Mucosa of rectum (tissue), 2 donors: ENCODE results near the gene DNAAF5.

Experiments used
- H3K27ac ChIP-seq, 2 donors: one replicate each; pipeline ENCODE4 v1.7.0; 2013; ENCODE audit warnings: inconsistent platforms in 2 of 2, low read depth in 2 of 2, low read length in 2 of 2
- H3K27me3 ChIP-seq, 2 donors: one replicate each; pipeline ENCODE4 v1.7.0; 2013; ENCODE audit warnings: low read length in 2 of 2; ENCODE audit not compliant: control insufficient read depth in 2 of 2, insufficient read depth in 2 of 2
- H3K36me3 ChIP-seq, 2 donors: one replicate each; pipeline ENCODE4 v1.7.0; 2013; ENCODE audit warnings: low read length in 2 of 2; ENCODE audit not compliant: control insufficient read depth in 2 of 2, insufficient read depth in 2 of 2
- H3K4me1 ChIP-seq, 2 donors: one replicate each; pipeline ENCODE4 v1.7.0; 2013; ENCODE audit warnings: low read length in 2 of 2, mild to moderate bottlenecking in 1 of 2; ENCODE audit not compliant: control insufficient read depth in 2 of 2, insufficient read depth in 2 of 2
- H3K4me3 ChIP-seq, 2 donors: one replicate each; pipeline ENCODE4 v1.7.0; 2013; ENCODE audit warnings: low read length in 2 of 2
- H3K9ac ChIP-seq, 2 donors: one replicate each; pipeline ENCODE4 v1.7.0; 2013; ENCODE audit warnings: low read length in 2 of 2, low read depth in 1 of 2, mild to moderate bottlenecking in 1 of 2
- H3K9me3 ChIP-seq, 2 donors: one replicate each; pipeline ENCODE4 v1.7.0; 2013; ENCODE audit warnings: low read length in 2 of 2; ENCODE audit not compliant: control insufficient read depth in 2 of 2
- donor health status: healthy.
- donor health status: Normal muscosa, but diverticular disease.

The DNAAF5 gene

DNA sequence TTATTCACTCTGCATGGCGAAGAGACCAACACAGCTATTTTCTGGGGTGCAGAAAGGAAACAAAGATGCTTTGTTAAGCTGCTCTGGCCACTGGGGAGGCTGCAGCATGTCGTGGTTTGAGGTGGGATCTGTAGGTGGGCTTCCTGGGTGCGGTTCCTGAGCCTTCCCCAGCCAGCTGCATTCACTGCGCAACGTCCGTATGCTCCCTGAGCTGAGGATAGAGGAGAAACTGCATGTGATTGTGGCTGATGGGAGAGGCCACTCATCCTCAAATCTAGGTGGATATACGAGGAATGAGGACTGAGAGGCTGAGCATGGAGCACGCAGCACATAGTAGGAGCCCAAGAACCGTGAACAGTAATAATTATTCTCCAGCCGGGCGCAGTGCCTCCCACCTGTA lies 9.9 kb upstream of the DNAAF5 start:
- Histone ChIP-seq H3K27ac (no peak overlapping the region), H3K4me3 (no peak overlapping the region), H3K9ac (no peak overlapping the region), H3K27me3 (no peaks in the 10 kb centered on the region), H3K9me3 (no peaks in the 10 kb centered on the region), H3K36me3 (no peaks in the 10 kb centered on the region), H3K4me1 (no peaks in the 10 kb centered on the region)

DNA sequence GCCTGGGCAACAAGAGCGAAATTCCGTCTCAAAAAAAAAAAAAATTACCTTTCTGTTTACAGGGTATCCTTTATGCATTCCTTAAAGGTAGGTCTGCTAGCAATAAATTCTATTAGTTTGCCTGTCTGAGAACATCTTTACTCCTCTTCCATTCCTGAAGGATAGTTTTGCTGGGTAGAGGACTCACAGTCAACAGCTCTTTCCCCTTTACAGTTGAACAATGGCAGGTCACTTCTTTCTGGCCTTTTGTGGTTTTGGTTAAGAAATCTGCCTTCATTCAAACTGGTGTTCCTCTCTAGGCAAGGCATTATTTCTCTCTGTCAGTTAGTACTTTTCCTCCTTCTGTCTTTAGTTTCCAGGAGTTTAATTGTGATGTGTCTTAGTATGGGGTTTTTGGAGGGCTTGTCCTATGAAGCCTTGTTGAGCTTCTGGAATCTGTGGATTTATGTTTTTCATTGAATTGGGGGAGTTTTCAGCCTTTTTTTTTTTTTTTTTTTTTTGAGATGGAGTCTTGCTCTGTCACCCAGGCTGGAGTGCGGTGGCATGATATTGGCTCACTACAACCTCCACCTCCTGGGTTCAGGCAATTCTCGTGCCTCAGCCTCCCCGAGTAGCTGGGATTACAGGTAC lies 4.8 kb upstream of the DNAAF5 start:
- Histone ChIP-seq H3K27me3 (no peaks in the 10 kb centered on the region), H3K27ac (no peak overlapping the region), H3K4me3 (no peak overlapping the region), H3K9ac (no peak overlapping the region), H3K36me3 (peaks cover 0 to 4% of the 10 kb centered on the region in 2 donors), H3K4me1 (peaks cover 8% of the 10 kb centered on the region in 2 donors), H3K9me3 (no peaks in the 10 kb centered on the region)

DNA sequence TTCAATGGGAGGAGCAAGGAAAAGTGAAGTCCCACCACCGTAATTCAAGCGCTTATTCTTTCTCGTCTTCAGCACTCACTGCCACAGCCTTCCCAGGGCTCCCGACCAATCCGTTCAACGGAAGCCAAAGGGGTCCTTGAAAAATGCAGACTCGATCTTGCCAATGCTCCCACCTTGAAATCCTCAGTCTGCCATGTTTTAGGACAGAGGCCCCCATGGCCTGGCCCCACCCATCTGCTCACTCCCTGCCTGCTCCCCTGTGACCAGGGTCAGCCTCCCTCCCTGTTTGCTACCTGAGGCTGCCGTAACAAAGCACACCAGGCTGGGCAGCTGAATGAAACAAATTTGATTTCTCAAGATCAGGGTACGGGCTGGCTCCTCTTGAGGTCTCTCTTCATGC lies 3.0 kb upstream of the DNAAF5 start:
- H3K4me1 ChIP-seq, result peaks cover 14 to 16% of the 10 kb centered on the region in 2 donors
- no peak overlapping the region for H3K9ac ChIP-seq
- no peak overlapping the region for H3K4me3 ChIP-seq
- peaks cover 0 to 4% of the 10 kb centered on the region in 2 donors for H3K36me3 ChIP-seq
- H3K27me3 ChIP-seq, result no peaks in the 10 kb centered on the region
- H3K27ac ChIP-seq, result no peak overlapping the region
- H3K9me3 ChIP-seq, result no peaks in the 10 kb centered on the region

DNA sequence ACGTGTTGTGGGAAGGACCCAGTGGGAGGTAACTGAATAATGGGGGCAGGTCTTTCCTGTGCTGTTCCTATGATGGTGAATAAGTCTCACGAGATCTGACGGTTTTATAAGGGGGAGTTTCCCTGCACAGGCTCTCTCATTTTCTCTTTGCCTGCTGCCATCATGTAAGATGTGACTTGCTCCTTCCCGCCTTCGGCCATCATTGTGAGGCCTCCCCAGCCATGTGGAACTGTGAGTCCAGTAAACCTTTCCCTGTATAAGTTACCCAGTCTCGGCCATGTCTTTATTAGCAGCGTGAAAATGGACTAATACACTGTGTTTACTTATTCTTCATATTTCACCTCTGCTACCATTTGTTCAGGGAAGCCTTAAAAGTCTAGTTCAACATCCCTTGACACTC lies 2.2 kb upstream of the DNAAF5 start:
- Histone ChIP-seq H3K4me3 (no peak overlapping the region), H3K9me3 (no peaks in the 10 kb centered on the region), H3K4me1 (peaks cover 14 to 17% of the 10 kb centered on the region in 2 donors), H3K27me3 (no peaks in the 10 kb centered on the region), H3K36me3 (peaks cover 0 to 6% of the 10 kb centered on the region in 2 donors), H3K27ac (no peak overlapping the region), H3K9ac (no peak overlapping the region)

DNA sequence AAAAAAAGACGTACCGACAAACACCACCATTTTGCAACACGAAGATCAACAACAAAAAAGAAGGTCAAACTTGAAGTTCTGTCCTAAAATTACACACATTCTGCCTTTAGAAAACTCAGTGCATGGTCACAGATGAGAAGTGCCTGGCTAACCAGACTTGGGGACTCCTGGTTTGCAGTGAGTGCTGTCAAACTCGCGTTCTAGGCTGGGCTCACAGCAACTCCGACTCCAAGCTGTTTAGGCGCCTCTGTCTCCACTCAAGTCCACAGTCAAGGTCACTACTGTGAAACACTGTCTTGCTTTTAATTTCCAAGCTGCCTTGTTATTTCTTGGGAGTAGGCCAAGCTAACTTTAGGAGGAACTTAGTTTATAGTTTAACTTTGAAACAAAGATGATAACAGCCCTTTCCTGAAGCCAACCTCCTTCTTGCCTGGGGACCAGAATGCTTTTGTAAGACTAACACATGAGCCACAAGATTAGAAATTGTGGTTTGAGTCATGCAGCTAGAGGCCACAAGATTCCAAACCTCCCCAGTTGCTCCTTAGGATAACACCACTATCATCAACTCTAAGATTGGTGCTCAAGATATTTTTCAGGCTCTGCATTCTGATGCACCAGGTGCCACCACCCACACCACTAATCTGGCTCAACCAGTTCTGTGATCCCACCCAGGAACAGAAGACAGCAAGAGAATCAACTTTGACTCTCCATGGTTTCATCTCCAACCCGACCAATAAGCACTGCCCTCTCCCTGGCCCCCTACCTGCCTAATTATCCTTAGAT lies 1.1 kb upstream of the DNAAF5 start:
- no peaks in the 10 kb centered on the region for H3K9me3 ChIP-seq
- H3K9ac ChIP-seq, result no peak overlapping the region
- peaks cover 14 to 17% of the 10 kb centered on the region in 2 donors for H3K4me1 ChIP-seq
- H3K27ac ChIP-seq, result peak overlapping the region in 1 of 2 donors; percentile 32
- peaks cover 0 to 13% of the 10 kb centered on the region in 2 donors for H3K36me3 ChIP-seq
- H3K27me3 ChIP-seq, result no peaks in the 10 kb centered on the region
- peak overlapping the region in 1 of 2 donors; percentile 74 for H3K4me3 ChIP-seq

DNA sequence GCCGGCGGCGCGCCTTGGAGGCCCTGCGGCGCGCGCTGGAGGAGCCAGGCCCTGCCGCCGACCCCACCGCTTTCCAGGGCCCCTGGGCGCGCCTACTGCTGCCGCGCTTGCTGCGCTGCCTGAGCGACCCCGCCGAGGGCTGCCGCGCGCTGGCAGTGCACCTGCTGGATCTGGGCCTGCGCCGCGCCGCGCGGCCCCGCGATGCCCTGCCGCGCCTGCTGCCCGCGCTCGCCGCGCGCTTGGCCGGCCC lies 280 bp downstream of the DNAAF5 start:
- peak overlapping the region; percentile 38 to 49 for H3K27ac ChIP-seq
- H3K9me3 ChIP-seq, result no peaks in the 10 kb centered on the region
- no peaks in the 10 kb centered on the region for H3K27me3 ChIP-seq
- peaks cover 14 to 23% of the 10 kb centered on the region in 2 donors for H3K4me1 ChIP-seq
- H3K4me3 ChIP-seq, result peak overlapping the region; percentile 70 to 74
- H3K36me3 ChIP-seq, result peaks cover 4 to 15% of the 10 kb centered on the region in 2 donors
- H3K9ac ChIP-seq, result peak overlapping the region; percentile 60 to 79

DNA sequence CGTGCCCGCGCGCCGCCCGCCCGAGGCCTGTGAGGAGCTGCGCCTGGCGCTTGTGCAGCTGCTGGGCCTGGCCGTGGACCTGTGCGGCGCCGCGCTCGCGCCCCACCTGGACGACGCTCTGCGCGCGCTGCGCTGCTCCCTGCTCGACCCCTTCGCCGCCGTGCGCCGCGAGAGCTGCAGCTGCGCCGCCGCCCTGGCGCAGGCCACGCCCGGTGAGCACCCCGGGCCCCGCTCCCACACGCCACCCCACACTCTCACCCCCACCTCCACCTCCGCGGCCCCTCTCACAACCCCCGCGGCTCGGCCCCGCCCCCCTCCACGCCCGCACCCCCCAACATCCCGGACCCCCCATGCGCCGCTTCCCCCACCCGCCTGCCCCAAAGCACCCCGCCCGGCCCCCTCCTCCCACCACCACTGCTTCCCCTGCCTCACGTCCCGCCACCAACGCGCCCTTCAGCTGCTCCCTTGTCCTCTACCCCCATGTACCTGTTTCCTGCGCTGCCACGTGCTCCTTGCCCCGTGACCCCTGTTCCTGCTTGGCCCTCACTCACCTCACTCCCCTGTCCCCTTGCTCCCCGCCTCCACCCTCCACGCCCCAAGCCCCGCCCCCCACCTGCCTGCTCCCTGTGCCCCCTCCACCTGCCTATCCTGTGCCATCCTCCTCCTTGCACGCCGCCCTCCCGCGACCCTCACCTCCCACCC lies 756 bp downstream of the DNAAF5 start, which contains the start of gene PRKAR1B:
PRKAR1B (minus strand) TSS at position 178 of the 702 bp plus-strand sequence. CDS start 15,776 bp downstream, outside the sequence.
- no peaks in the 10 kb centered on the region for H3K27me3 ChIP-seq
- peak within 1 kb of the TSS; percentile 38 to 53 for H3K27ac ChIP-seq
- peaks cover 16 to 28% of the 10 kb centered on the region in 2 donors for H3K4me1 ChIP-seq
- H3K36me3 ChIP-seq, result peaks cover 4 to 19% of the 10 kb centered on the region in 2 donors
- peak within 1 kb of the TSS; percentile 70 to 74 for H3K4me3 ChIP-seq
- peak within 1 kb of the TSS; percentile 60 to 79 for H3K9ac ChIP-seq
- no peaks in the 10 kb centered on the region for H3K9me3 ChIP-seq

DNA sequence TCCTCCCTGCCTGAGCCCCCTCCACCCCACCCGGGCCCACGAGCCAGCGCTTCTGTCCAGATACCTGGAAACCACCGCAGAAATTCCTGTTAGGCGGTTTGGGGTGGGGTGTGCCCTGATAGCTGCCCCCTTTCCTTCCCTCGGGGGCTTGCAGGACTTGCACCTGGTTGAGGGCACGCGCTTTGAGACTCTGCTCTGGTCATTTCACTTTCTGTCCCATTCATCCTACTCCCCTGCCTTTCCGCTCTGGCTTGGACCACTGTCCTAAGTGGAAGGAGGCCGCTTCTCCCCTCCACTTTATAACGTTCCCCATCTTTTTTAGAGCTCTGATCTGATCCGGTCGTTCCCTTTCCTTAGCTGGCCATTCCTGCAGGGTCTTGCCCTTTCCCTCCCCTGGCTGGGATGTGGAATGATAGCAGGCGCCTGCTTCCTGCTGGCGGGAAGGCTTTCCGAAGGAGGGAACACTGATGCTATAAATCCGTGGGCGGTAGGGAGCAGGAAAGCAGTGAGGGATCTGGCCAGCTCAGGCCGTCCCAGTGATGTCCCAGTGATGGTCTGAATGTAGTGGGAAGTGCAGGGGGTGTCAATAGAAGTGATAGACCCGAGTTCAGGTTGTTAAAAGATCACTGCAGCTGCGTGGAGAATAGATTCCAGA lies 1.4 kb downstream of the DNAAF5 start:
- Histone ChIP-seq H3K27me3 (no peaks in the 10 kb centered on the region), H3K9ac (peak overlapping the region in 1 of 2 donors; percentile 52), H3K36me3 (peaks cover 4 to 17% of the 10 kb centered on the region in 2 donors), H3K4me1 (peaks cover 16 to 32% of the 10 kb centered on the region in 2 donors), H3K4me3 (peak overlapping the region; percentile 48 to 51), H3K27ac (peak overlapping the region in 1 of 2 donors; percentile 53), H3K9me3 (no peaks in the 10 kb centered on the region)

DNA sequence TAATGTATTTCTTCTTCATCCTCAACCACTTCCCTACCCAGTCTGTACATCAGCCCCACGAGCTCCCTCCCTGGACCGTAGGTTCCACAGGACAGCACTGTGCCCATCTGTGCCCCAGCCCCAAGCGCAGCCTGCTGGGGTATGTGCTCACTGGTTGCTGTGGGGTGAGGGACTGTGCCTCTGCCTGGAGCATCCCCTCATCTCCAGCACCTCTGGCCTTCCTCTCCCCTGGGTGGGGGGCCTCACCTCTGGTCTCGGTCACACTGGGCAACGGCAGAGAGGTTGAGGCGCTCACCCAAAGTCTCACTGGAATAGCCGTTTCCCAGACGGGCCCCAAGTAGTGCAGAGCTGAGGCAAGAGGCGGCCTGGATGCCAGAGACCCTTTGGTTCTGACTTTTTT lies 2.1 kb downstream of the DNAAF5 start:
- H3K27me3 ChIP-seq, result no peaks in the 10 kb centered on the region
- peak overlapping the region in 1 of 2 donors; percentile 7 for H3K4me3 ChIP-seq
- H3K9me3 ChIP-seq, result no peaks in the 10 kb centered on the region
- peaks cover 4 to 17% of the 10 kb centered on the region in 2 donors for H3K36me3 ChIP-seq
- peaks cover 16 to 32% of the 10 kb centered on the region in 2 donors for H3K4me1 ChIP-seq
- no peak overlapping the region for H3K27ac ChIP-seq
- H3K9ac ChIP-seq, result peak overlapping the region in 1 of 2 donors; percentile 52
